Hindlimb muscle (tissue), 1 donor: ENCODE results near the gene HYDIN. TPM values are rescaled to one million over a fixed set of nuclear protein-coding genes. Genes with fewer than 3 reads are reported as not detected.
A peak's percentile ranks its signal among the peaks of the same experiment; 100 is the strongest.

Experiments
- DNase-seq: peaks from one replicate; pipeline ENCODE4 v3.0.0-alpha.2; 2013
- polyA plus RNA-seq: library from polyadenylated mRNA; unstranded; fragments of 120-200 nt; gene quantifications from one replicate; pipeline ENCODE4 v1.2.1, GENCODE V29; 2013; ENCODE audit not compliant: insufficient read length

HYDIN gene
- polyA plus RNA-seq, 1 donor: 2.8 TPM

- no peak for DNase-seq
These were observed 445.6 kb downstream of the HYDIN start for GRCh38 chr16:70784692-70785555.

DNA sequence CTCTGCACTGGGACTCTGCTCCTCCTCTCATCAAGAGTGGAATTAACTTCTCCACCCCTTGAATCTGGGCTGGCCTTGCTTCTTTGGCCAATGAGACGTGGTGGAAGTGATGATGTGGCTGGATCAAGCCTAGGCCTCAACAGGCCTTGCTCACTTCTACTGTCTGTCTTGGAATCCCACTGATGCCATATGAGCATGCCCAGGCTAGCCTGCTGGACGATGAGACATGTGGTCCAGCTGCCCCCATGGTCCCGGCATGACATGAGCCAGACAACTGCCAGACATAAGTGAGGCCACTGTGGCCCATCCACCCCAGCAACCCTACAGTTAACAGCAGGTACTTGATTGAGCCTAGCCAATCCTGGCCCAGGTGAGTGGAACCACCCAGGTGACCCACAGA lies 448.3 kb downstream of the HYDIN start:
- DNase-seq: no peak

GRCh38 chr16:70781800-70782199 lies 448.7 kb downstream of the HYDIN start:
- DNase-seq: no peak

- no peak for DNase-seq
These were observed 450.0 kb downstream of the HYDIN start for GRCh38 chr16:70780546-70780945.

- DNase-seq: no peak
These were observed 451.2 kb downstream of the HYDIN start for GRCh38 chr16:70779361-70779760.

- peak; percentile 90 for DNase-seq
These were observed 451.6 kb downstream of the HYDIN start for GRCh38 chr16:70778901-70779309.

DNA sequence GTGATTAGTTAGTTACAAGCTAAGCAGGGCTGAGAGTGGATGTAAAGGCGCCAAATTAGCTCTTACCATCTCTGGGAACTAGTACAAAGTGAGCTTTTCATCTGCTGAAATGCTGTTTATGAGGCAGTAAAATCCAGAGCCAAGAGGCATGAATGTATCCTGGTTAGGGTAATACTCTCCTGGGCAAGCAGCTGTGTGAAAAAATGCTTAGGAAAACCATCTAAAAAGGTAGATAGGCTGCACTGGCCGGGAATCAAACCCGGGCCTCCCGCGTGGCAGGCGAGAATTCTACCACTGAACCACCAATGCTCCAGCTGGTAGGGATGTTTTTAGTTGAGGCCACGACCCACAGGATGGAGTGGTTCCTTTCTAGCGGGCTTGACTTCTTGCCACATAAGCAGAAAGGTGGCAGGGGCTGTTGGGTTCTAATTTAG lies 452.5 kb downstream of the HYDIN start:
- DNase-seq: no peak

DNA sequence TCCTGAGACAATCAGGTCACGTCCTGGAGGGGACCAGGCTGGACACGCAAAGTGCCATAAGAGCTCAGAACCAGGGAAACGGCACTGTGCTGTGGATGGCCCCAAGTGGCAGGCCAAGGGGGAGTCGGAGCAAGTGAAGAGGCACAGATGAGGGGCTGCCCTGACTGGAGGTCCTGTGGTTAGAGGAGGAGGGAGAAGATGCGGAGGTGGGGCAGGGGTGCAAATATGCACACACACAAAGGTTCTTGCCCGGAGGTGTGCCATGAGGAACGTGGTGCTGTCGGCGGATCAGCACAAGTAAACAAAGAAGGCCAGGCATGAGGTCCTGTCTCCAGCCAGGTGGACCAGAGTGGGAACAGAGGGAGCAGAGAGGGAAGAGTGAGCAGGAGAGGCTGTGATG lies 453.0 kb downstream of the HYDIN start:
- DNase-seq: no peak

GRCh38 chr16:70775399-70775798 lies 455.1 kb downstream of the HYDIN start:
- no peak for DNase-seq

- DNase-seq: no peak
These were observed 456.3 kb downstream of the HYDIN start for GRCh38 chr16:70774261-70774660.

DNA sequence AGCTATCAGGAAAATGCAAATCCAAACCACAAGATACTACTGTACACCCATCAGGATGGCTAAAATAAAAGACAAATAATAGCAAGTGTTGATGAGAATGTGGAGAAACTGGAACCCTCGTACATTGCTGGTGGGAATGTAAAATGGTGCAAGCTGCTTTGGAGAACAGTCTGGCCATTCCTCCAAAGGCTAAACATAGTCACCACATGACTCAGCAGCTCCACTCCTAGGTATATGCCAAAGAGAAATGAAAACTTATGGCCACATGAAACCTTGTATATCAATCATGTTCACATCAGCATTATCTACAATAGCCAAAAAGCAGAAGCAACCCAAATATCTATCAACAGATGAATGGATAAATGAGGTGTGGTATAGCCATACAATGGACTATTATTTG lies 458.0 kb downstream of the HYDIN start:
- no peak for DNase-seq

- DNase-seq: peak; percentile 56
These were observed 459.6 kb downstream of the HYDIN start for GRCh38 chr16:70770626-70771552.

DNA sequence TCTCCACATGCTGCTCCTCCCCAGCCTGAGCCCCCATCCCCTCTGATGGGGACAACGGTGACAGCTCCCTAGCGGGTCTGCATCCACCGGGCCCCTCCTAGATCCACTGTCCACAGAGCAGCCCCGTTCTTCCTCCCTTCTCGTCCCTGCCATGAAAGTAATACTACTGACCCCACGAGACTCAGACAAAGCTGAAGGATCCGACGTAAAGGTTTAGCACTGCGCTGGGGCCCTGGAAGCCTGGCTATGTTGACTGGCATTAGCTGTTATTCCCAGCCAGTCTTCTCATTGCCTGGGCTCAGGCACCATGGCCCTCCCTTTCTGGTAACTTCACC lies 460.3 kb downstream of the HYDIN start:
- no peak for DNase-seq

GRCh38 chr16:70769761-70770160 lies 460.8 kb downstream of the HYDIN start:
- no peak for DNase-seq

DNA sequence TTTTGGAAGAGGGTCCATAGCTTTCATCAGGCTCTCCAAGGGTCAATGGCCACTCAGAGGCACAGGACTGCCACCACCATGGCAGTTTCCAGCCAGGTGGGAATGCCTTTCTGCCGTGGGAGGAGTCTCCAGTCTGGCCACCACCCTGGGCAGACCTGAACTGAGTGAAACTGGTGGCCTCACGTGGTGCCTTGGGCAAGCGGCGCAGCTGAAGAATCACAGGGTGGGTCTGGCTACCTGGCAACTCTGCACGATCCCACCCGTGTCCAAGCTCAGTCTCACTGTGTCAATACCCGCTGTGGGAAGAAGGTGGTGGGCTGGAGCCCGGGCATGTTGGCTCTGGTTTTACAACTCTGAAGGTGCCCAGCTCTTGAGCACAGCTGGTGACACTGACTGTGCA lies 461.4 kb downstream of the HYDIN start:
- DNase-seq: no peak

GRCh38 chr16:70768203-70768580 lies 462.3 kb downstream of the HYDIN start:
- no peak for DNase-seq

GRCh38 chr16:70767377-70768202 lies 462.9 kb downstream of the HYDIN start:
- no peak for DNase-seq

- no peak for DNase-seq
These were observed 463.9 kb downstream of the HYDIN start for GRCh38 chr16:70766658-70767057.

DNA sequence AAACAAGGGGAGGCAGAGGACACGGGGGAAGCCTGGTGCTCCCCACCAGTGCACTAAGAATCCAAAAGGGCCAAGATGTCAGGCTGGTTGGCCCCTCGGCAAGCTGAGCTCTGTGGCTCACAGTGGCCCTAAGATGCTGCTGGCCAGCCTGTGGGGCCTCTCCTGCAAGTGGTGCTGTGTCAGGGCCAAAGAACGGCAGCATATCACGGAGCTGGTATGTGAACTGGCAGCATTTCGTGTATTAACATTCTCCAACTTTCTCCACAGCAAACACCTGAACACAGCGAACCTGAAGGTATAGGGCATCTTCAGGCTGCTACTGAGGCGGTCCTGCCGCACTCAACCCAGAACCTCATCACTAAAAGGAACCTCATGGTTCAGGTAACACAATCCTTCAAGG lies 464.3 kb downstream of the HYDIN start:
- DNase-seq: no peak

DNA sequence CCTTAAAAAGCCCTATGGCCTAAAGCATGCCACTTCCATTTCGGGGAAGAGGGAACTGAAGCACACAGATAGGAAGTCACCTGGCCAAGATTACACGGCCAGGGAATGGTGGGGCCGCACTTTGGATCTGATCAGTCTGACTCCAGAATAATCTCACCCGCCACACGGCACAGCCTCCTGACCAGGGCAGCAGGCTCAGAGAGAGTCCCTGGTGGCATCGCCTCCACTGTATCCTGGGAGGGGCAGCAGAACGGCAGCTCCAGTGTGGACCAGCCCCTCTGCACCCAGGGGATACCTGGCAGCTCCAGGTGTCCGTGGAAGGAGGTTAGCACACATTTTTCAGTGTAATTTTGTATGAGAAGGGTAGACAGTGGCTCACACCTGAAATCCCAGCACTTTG lies 465.0 kb downstream of the HYDIN start:
- DNase-seq: no peak

GRCh38 chr16:70764632-70765031 lies 465.9 kb downstream of the HYDIN start:
- DNase-seq: no peak

- DNase-seq: no peak
These were observed 470.3 kb downstream of the HYDIN start for GRCh38 chr16:70760221-70760620.

- DNase-seq: no peak
These were observed 470.9 kb downstream of the HYDIN start for GRCh38 chr16:70759666-70760065.
